Erythroblast (primary cell): ENCODE results near the gene ST14.

Source experiments
- GATA1 ChIP-seq: IDR thresholded peaks from 2 replicates; pipeline ENCODE4 v1.6.1; 2011; ENCODE audit warnings: low read depth, mild to moderate bottlenecking, control low read depth, low read length, moderate library complexity
- POLR2A ChIP-seq: IDR thresholded peaks from 2 replicates; pipeline ENCODE4 v1.6.1; 2011; ENCODE audit warnings: mild to moderate bottlenecking, low read length

DNA sequence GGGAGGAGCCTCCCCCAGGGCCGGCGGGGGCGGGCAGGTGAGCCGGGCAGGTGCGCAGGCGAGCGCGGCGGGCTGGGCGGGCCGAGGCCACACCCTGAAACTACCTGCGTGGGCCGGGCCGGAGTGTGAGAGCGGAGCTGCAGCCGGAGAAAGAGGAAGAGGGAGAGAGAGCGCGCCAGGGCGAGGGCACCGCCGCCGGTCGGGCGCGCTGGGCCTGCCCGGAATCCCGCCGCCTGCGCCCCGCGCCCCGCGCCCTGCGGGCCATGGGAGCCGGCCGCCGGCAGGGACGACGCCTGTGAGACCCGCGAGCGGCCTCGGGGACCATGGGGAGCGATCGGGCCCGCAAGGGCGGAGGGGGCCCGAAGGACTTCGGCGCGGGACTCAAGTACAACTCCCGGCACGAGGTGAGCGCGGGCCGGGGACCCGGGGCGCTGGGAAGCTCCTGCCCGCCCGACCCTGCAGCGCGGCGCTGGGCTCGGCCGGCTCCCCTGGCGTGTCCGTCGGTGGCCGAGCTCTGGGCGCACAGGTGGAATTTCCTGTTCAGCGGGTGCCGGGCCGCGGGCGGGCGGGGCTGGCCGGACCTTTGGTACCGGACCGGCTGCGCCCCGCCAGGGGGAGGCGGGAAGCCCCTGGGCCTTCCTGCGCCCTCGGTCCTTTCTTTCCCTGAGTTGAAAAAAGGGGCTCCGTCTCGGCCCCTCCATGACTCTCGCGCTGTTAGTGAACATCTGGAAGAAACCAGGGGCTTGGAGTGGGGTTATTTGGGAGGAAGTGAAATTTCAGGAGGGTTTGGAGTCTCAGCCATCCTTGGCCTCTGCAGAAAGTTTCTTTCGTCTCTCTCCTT, at the start of gene ST14:
- TF ChIP-seq POLR2A (no peak), GATA1 (no peak)
